A549 (cell line): ENCODE measurements around the gene MLC1.
A peak's percentile ranks its signal among the peaks of the same experiment; 100 is the strongest.

ENCODE experiments used
- BCL3 ChIP-seq: fragments of >200 bp; sonication (Bioruptor Twin); formaldehyde crosslinking; IDR thresholded peaks from 3 replicates; pipeline ENCODE4 v1.6.1; 2016
- CHD2 ChIP-seq: fragments of 150-350 bp; IDR thresholded peaks from 2 replicates; pipeline ENCODE4 v1.6.1; 2014; ENCODE audit warnings: low read length; ENCODE audit not compliant: partially characterized antibody
- EP300 ChIP-seq, 2 experiments: fragments of >200 bp; sonication (Bioruptor Twin); formaldehyde crosslinking; IDR thresholded peaks; 2 replicates in 1 of 2; 3 replicates in 1 of 2; pipeline ENCODE4 v1.6.1; 2016 to 2017
- POLR2A ChIP-seq: IDR thresholded peaks from 2 replicates; pipeline ENCODE4 v1.6.1; 2012; ENCODE audit warnings: mild to moderate bottlenecking, low read length
- RAD21 ChIP-seq, 2 experiments: fragments of >200 bp in 1 of 2; sonication (Bioruptor Twin) in 1 of 2; formaldehyde crosslinking in 1 of 2; IDR thresholded peaks in 1 of 2; conservative IDR thresholded peaks in 1 of 2; 2 replicates in 1 of 2; 3 replicates in 1 of 2; pipeline ENCODE4 v1.6.1; 2012 to 2018; ENCODE audit warnings: inconsistent platforms in 1 of 2
- SMC3 ChIP-seq: fragments of >200 bp; sonication (Bioruptor Twin); formaldehyde crosslinking; IDR thresholded peaks from 3 replicates; pipeline ENCODE4 v1.6.1; 2018; ENCODE audit warnings: inconsistent platforms
- TF ChIP-seq, protein P1 (sequence below): fragments of >200 bp; sonication (Bioruptor Twin); formaldehyde crosslinking; IDR thresholded peaks from 3 replicates; pipeline ENCODE4 v1.5.1; 2016
- TF ChIP-seq, protein P2 (sequence below): fragments of 200-600 bp; sonication (generic); IDR thresholded peaks from 2 replicates; pipeline ENCODE4 v1.6.1; 2016; ENCODE audit warnings: antibody characterized with exemption, mild to moderate bottlenecking, moderate library complexity

GRCh38 chr22:50030297-50031188 lies 54.7 kb downstream of the MLC1 start:
- TF ChIP-seq CHD2 (no peak), SMC3 (peak; percentile 95), BCL3 (no peak), EP300 (IDR thresholded peaks at IDR 0.05) (no peak), RAD21 (conservative IDR thresholded peaks at IDR 0.05 in 1 of 2, IDR thresholded peaks at IDR 0.05 in 1 of 2) (peak; percentile 86 to 93), POLR2A (no peak)
- TF ChIP-seq, protein P1, sequence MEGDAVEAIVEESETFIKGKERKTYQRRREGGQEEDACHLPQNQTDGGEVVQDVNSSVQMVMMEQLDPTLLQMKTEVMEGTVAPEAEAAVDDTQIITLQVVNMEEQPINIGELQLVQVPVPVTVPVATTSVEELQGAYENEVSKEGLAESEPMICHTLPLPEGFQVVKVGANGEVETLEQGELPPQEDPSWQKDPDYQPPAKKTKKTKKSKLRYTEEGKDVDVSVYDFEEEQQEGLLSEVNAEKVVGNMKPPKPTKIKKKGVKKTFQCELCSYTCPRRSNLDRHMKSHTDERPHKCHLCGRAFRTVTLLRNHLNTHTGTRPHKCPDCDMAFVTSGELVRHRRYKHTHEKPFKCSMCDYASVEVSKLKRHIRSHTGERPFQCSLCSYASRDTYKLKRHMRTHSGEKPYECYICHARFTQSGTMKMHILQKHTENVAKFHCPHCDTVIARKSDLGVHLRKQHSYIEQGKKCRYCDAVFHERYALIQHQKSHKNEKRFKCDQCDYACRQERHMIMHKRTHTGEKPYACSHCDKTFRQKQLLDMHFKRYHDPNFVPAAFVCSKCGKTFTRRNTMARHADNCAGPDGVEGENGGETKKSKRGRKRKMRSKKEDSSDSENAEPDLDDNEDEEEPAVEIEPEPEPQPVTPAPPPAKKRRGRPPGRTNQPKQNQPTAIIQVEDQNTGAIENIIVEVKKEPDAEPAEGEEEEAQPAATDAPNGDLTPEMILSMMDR, result peak; percentile 81
- TF ChIP-seq, protein P2, sequence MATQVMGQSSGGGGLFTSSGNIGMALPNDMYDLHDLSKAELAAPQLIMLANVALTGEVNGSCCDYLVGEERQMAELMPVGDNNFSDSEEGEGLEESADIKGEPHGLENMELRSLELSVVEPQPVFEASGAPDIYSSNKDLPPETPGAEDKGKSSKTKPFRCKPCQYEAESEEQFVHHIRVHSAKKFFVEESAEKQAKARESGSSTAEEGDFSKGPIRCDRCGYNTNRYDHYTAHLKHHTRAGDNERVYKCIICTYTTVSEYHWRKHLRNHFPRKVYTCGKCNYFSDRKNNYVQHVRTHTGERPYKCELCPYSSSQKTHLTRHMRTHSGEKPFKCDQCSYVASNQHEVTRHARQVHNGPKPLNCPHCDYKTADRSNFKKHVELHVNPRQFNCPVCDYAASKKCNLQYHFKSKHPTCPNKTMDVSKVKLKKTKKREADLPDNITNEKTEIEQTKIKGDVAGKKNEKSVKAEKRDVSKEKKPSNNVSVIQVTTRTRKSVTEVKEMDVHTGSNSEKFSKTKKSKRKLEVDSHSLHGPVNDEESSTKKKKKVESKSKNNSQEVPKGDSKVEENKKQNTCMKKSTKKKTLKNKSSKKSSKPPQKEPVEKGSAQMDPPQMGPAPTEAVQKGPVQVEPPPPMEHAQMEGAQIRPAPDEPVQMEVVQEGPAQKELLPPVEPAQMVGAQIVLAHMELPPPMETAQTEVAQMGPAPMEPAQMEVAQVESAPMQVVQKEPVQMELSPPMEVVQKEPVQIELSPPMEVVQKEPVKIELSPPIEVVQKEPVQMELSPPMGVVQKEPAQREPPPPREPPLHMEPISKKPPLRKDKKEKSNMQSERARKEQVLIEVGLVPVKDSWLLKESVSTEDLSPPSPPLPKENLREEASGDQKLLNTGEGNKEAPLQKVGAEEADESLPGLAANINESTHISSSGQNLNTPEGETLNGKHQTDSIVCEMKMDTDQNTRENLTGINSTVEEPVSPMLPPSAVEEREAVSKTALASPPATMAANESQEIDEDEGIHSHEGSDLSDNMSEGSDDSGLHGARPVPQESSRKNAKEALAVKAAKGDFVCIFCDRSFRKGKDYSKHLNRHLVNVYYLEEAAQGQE, result no peak
